GM19238 (cell line): ENCODE results near the gene SERPINA5.

Experiments used
- DNase-seq: peaks from one replicate; pipeline ENCODE4 v3.0.0; 2011; ENCODE audit warnings: low spot score; ENCODE audit not compliant: insufficient read length

Gene SERPINA5

DNA sequence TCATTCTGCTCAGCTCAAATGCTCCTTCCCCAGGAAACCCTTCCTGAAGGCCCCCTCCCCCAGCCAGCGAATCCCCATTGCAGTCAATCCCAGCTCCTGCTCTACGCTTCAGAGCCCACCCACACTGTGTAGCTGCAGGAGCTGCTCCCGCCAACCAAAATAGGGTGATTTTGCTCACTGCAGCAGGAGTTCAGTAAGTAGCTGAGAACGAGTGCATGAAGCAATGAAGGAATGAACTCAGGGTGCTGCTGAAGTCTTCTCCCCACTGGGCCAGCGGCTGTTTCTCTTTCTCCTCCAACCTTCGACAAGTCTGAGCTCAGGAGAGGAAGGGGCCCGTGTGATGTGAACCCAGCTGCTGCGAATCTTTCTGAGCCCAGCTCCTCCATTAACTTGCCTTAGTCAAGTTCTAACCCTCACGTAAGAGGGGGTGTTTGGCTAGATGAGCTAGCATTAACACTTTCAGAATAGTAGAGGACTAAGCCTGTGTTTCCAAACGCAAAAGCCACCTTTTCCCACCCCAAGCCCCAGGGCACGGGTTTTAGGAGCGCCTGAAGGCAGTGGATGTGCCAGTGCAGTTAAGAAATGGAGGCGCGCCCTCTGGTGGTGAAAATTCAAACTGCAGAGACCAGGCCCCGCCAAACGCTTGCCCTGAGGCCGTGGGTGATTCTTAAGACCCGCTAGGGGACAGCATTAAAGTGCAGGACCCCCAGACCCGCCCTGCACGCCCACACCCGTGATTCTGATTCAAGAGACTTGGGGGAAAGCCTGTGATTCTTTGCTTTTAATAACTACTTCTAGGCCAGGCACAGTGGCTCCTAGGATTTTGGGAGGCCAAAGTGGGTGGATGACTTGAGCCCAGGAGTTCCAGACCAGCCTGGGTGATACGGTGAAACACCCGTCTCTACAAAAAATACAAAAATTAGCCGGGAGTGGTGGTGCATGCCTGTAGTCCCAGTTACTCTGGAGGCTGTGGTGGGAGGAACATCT lies 31.9 kb upstream of the SERPINA5 start:
- DNase-seq, result peak; percentile 34

DNA sequence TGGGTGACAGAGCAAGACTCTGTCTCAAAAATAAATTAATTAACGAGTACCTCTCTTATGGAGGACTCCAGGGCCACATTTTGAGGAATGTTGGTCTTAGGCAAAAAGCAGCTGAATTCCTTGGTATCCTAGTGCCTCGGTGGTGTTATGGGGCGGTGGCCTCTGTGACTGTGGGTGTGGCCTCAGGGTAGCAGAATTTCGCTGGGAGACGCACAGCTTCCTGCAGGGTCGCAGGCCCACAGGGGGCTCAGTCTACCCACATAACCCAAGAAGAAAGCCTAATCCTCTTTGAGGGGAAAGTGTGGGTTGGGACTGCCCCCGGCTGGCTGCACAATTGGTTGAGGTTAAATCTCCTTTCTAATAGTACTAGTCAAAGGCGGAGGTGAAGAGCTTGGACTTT lies 31.2 kb upstream of the SERPINA5 start:
- no peak for DNase-seq

- DNase-seq, result no peak
Measured at GRCh38 chr14:94555991-94556390, 25.2 kb upstream of the SERPINA5 start.

DNA sequence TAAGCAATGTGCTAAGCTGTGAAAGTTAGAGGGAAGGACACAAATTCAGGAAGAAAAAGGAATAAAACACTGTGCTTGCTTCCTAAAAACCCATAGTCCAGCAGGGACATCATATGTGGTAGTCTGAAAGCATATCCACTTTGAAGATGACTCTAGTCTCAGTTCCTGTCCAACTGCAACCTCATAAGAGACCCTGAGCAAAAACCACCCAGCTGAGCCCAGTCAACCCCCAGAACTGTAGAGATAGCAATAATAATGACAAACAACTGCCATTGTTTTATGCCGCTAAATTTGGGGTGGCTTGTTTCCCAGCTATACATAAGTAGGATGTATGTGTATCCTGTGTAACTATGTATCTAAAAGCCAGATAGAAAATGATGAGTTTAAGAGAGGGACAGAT lies 23.9 kb upstream of the SERPINA5 start:
- DNase-seq, result no peak

DNA sequence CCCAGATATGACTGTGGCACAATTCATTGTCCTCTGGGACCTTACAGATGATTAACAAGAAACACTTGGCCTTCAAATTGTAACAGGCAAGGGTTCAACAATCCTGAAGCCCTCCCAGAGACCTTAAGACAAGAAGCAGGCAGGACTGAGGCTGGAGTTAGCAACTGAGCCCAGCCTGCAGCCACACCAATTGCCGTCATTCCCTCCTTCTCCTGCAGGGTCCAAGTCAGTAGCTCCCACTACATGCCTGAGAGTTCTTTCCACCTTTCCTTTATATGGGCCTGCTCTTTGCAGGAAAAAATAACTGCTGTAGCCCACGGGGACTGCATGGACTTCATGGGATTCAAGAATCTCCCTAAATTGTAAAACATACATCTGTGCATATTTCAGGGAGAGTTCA lies 22.4 kb upstream of the SERPINA5 start:
- no peak for DNase-seq

DNA sequence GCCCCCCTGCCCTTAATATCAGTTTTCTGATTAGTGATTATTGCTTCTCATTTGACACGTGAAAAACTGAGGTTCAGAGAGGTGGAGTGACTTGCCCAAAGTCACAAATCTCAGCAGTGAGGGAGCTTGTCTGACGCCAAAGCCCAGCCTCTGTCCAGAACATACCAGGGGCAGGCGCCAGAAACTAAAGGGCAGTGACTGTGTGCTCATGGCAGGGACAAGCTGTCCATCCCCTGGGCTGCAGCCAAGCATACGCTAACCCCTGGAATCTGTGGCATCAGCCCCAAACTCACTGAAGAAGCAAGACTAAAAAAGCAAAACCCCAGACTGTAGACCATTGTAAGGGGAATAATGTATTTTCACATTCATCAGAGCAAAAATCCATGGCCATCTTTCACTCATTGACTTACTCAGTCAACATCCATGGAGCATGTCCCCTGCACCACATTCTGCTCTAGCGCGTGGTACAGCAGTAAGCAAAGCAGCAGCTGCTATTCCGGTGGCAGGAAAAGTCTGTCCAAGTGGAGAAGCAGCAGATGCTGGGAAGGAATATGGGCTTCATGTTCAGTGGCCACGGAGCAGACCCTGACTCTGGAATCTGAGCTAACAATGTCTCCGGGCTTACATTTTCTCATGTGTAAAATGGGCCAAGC lies 21.5 kb upstream of the SERPINA5 start:
- no peak for DNase-seq

- no peak for DNase-seq
Measured at GRCh38 chr14:94560291-94560665, 20.9 kb upstream of the SERPINA5 start.

DNA sequence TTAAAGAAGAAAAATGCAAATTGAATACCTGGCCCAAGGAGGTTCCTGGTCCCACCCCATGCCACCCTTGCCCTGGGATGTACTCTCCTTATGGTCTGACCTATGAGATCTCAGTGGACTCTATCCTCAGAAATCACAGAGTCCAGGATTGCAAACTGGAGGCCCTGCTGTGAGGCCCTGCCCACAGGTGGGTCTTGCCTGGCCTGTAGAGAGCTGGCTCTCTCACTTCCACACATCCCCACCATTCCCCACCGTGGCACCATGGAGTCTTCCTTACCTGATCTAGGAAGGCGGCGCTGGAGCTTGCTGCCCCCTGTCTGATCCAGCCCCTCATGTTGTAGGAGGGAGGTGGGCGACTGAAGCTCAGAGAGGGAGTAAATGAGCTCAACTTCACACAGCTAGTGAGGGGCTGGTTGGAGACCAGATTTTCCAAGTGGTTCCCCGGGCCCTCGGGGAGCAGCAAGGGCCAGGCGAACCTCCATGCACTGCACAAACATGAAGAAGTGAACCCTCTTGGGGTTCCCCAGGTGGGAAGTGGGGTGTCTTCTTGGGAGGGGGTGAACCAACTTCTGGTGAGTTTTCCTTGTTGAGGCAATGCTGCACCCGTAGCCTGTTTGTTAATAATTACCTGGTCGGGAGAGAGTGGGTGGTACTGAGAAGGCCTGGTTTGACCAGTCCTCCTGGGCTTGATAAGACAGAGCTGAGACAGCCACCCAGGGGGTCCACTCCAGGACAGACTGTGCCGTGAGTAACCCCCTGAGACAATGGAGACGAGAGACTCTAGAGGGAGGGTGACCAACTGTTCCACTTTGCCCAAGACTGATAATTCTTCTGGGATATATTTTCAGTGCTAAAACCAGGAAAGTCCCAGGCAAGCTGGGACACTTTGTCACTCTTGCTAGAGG lies 20.2 kb upstream of the SERPINA5 start, which contains the start of gene SERPINA4:
TSS of gene SERPINA4 (plus strand) at position 692 of the 905 bp plus-strand sequence. CDS start 2,041 bp downstream, outside the sequence.
- no peak for DNase-seq

DNA sequence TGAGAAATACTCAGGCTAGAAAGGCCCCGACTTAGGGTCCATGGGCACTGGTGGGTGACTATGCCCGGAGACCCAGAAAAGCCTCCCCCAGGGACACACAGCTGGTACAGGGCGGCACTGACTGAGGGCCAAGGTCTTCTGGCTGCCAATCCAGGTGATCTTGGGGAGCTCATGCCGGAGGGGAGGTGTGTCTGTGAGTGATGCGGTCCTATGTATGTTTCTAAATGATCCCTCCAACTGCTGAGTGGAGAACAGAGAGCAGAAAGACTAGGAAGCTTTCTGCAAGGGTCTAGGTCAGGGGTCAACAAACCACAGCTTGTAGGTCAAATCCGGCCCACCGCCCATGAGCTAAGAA lies 19.6 kb upstream of the SERPINA5 start:
- no peak for DNase-seq

DNA sequence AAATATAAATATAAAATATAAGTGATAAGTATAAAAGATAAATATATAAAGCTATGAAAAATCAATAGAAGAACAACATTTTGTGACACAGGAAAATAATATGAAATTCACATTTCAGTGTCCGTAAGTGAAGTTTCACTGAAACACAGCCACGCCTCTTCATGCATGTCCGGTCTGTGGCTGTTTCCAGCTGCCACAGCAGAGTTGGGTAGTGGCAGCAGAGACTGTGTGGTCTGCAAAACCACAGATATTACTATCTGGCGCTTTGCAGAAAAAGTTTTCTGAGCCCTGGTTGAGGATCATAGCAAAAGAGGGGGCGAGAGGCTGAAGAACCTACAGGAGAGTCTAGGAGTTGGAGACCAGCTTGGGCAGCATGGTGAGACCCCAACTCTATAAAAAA lies 19.2 kb upstream of the SERPINA5 start:
- no peak for DNase-seq

DNA sequence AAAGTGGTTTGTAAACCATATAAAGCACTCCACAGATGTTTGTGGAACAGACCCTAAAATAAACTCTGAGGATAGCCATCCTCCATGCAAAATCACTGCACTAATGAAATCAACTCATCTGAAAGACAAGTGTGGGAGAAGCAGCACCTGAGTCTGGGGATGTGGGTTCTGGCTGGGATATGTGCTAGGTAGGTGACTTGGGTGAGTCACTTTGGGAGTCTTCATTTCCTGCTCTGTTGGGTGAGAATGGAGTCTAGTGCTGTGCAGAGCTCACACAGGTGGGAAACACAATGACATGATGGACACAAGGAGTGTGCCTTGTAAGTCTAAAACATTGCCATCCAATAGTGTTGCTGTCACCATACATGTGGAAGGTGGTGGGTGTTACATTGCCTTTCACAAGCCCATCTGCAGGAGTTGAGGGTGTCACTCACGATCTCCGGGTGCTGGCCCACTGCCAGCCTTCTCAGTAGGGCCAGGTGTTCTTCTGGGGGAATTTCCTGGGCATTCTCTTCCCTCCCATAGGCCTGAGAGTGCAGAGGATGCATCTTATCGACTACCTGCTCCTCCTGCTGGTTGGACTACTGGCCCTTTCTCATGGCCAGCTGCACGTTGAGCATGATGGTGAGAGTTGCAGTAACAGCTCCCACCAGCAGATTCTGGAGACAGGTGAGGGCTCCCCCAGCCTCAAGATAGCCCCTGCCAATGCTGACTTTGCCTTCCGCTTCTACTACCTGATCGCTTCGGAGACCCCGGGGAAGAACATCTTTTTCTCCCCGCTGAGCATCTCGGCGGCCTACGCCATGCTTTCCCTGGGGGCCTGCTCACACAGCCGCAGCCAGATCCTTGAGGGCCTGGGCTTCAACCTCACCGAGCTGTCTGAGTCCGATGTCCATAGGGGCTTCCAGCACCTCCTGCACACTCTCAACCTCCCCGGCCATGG lies 18.0 kb upstream of the SERPINA5 start:
- no peak for DNase-seq

- no peak for DNase-seq
Measured at GRCh38 chr14:94564381-94564780, 16.8 kb upstream of the SERPINA5 start.

- no peak for DNase-seq
Measured at GRCh38 chr14:94568186-94568585, 13.0 kb upstream of the SERPINA5 start.

DNA sequence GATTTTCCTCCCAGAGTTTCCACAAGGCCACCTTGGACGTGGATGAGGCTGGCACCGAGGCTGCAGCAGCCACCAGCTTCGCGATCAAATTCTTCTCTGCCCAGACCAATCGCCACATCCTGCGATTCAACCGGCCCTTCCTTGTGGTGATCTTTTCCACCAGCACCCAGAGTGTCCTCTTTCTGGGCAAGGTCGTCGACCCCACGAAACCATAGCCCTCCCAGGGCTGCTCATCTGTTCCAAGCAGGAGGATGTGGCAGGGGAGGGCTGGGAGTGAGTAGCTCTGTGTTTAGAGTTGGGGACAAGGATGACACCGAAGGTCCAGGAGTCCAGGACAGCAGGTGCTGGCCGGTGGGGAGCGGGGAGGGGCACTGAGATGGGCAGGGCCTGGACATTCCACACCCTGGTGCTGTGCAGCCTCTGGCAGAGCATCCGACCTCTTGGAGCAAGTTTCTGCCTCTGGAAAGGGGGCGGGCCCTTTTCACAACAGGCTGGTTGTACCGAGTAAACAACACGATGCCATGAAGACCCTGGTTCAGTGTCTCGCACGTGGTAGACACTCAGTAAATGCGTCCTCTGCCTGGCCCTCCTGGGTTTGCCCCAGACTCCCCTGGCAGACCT lies 11.7 kb upstream of the SERPINA5 start:
- DNase-seq, result no peak

GRCh38 chr14:94570002-94570400 lies 11.2 kb upstream of the SERPINA5 start:
- DNase-seq, result no peak

- no peak for DNase-seq
Measured at GRCh38 chr14:94570440-94570839, 10.8 kb upstream of the SERPINA5 start.

DNA sequence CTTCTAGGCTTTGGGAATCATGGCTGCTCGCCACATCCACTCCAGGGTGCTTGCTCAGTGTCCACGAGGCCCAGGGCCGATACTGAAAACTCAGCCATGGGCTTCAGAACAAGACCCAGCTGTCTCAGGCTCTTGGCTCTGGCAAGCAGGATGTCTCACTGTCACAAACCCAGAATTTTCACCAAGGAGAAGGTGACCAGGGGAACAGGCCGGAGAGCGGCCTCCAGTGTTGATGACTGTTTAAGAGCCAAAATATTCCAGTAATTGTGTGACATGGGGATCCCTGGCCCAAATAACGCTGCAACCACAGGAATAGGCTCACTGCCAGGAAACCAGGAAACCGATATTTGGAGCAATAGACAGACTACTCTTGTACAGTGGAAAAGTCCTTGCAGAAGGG lies 9.8 kb upstream of the SERPINA5 start:
- no peak for DNase-seq

GRCh38 chr14:94571950-94572349 lies 9.3 kb upstream of the SERPINA5 start:
- no peak for DNase-seq

DNA sequence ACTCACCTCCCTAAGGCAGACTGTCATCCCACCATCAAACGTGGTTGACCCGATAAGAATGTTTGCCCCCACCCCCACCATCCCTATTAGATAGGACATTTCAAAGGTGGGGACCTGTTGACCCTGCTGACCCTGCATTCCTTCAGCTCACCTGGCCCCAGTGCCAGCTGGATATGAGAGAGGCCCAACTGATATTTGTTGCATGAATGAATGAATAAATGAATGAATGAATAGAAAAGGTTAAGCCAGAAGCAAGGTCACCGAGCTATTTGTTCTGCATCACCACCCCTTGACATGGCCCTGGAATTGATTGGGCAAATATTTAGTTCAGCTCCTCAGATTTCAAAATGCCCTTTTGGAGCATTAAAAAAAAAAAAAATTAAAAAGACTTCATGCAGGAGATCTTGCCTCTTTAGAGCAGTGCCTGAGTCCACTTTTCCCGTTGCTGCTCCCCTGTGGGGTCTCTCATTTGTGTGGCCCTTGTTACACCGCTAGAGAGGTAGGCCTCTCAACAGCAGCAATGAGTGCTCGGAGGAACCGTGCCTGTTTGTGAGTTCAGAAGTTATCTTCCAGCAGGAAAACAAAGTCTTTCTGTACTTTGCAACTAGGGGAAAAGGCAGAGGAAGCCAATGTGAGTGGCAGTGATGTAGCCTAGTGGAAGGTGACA lies 8.5 kb upstream of the SERPINA5 start:
- DNase-seq, result no peak
